HCT116 (cell line): ENCODE measurements around the gene TRIP10. TPM values are rescaled to one million over a fixed set of nuclear protein-coding genes. Genes with fewer than 3 reads are reported as not detected.

ENCODE experiments used
- ATAC-seq: fragments of 200-7000 bp; cut with Tn5 transposase; 2 replicates; pipeline ENCODE4 v1.9.1; 2020; ENCODE audit warnings: mild to moderate bottlenecking, moderate library complexity
- BruUV-seq: library from RNA; stranded (reverse); fragments of 400-500 nt; replicated peaks from 2 replicates; lab custom pipeline; 2021; lab: Mats Ljungman, UMichigan
- CTCF ChIA-PET: fragments of 300-600 bp; sonication (Branson Sonifier 250); formaldehyde crosslinking; loops from one replicate; lab custom pipeline; 2021; ENCODE audit warnings: antibody characterized with exemption; lab: Charles Lee
- POLR2A ChIA-PET: fragments of 300-600, 350-600 bp; sonication (Branson Sonifier 250); formaldehyde crosslinking; loops from one replicate; lab custom pipeline; 2021; ENCODE audit warnings: antibody characterized with exemption; lab: Charles Lee
- RAD21 ChIA-PET, 2 experiments: fragments of 300-600 bp; sonication (Branson Sonifier 250); formaldehyde crosslinking; loops; one replicate each; lab custom pipeline; 2023; ENCODE audit warnings: low total read pairs in 2 of 2; ENCODE audit not compliant: uncharacterized antibody in 2 of 2, unreplicated experiment in 2 of 2, low non-redundant PET in 1 of 2; lab: Charles Lee
- DNase-seq: peaks from one replicate; pipeline ENCODE4 v3.0.0-alpha.2; 2010; ENCODE audit warnings: low read depth, low spot score
- H2AFZ ChIP-seq: fragments of 200-600 bp; shearing (Covaris generic), sonication (generic); 2 replicates; pipeline ENCODE4 v1.6.1; 2017; ENCODE audit warnings: low read depth, mixed run types, mixed read lengths, antibody characterized with exemption, low read length; ENCODE audit not compliant: poor library complexity, severe bottlenecking
- H3K27ac ChIP-seq: 2 replicates; pipeline ENCODE4 v1.5.1; 2012; ENCODE audit warnings: low read depth, low read length
- H3K27me3 ChIP-seq: fragments of 200-600 bp; sonication (generic); 2 replicates; pipeline ENCODE4 v1.6.1; 2016; ENCODE audit warnings: mixed run types, low read length, mixed read lengths; ENCODE audit not compliant: insufficient read depth
- H3K36me3 ChIP-seq, 2 experiments: fragments of 200-500 bp in 1 of 2; fragments of 200-600 bp in 1 of 2; sonication (Bioruptor generic) in 1 of 2; sonication (generic) in 1 of 2; 2 replicates each; pipeline versions ENCODE4 v1.5.1 to v1.6.1; 2014 to 2016; ENCODE audit warnings: low read length in 2 of 2, inconsistent platforms in 1 of 2, mixed read lengths in 1 of 2, mixed run types in 1 of 2; ENCODE audit not compliant: insufficient read depth in 2 of 2, control insufficient read depth in 1 of 2
- H3K4me1 ChIP-seq, 2 experiments: fragments of 200-600 bp in 1 of 2; sonication (generic) in 1 of 2; 2 replicates each; pipeline versions ENCODE4 v1.5.1 to v1.6.1; 2012 to 2017; ENCODE audit warnings: low read length in 2 of 2, inconsistent platforms in 1 of 2, mild to moderate bottlenecking in 1 of 2, mixed read lengths in 1 of 2, mixed run types in 1 of 2, moderate library complexity in 1 of 2; ENCODE audit not compliant: insufficient read depth in 2 of 2, control insufficient read depth in 1 of 2
- H3K4me2 ChIP-seq: fragments of 200-600 bp; sonication (generic); 2 replicates; pipeline ENCODE4 v1.6.1; 2017; ENCODE audit warnings: mixed run types, low read length, mixed read lengths
- H3K4me3 ChIP-seq, 2 experiments: fragments of 200-600 bp in 1 of 2; sonication (generic) in 1 of 2; replicated peaks in 1 of 2; 2 replicates each; pipeline ENCODE4 v1.5.1; 2011 to 2016; ENCODE audit warnings: low read length in 2 of 2, control low read depth in 1 of 2, low read depth in 1 of 2, mild to moderate bottlenecking in 1 of 2, mixed read lengths in 1 of 2, mixed run types in 1 of 2
- H3K79me2 ChIP-seq: fragments of 200-600 bp; sonication (generic); 2 replicates; pipeline ENCODE4 v1.6.1; 2017; ENCODE audit warnings: mild to moderate bottlenecking, mixed run types, low read length, moderate library complexity, mixed read lengths; ENCODE audit not compliant: insufficient read depth
- H3K9ac ChIP-seq: fragments of 200-600 bp; sonication (generic); 2 replicates; pipeline ENCODE4 v1.6.1; 2016; ENCODE audit warnings: low read length, mixed read lengths
- H3K9me2 ChIP-seq: fragments of 200-600 bp; sonication (generic), shearing (Covaris generic); 2 replicates; pipeline ENCODE4 v1.6.1; 2017; ENCODE audit warnings: mixed run types, mild to moderate bottlenecking, moderate library complexity; ENCODE audit not compliant: insufficient read depth
- H3K9me3 ChIP-seq, 2 experiments: fragments of 200-500 bp in 1 of 2; fragments of 200-600 bp in 1 of 2; sonication (Bioruptor generic) in 1 of 2; sonication (generic) in 1 of 2; 2 replicates each; pipeline ENCODE4 v1.6.1; 2014 to 2017; ENCODE audit warnings: low read length in 2 of 2, mixed read lengths in 2 of 2, inconsistent platforms in 1 of 2, low read depth in 1 of 2, mild to moderate bottlenecking in 1 of 2, mixed run types in 1 of 2, moderate library complexity in 1 of 2; ENCODE audit not compliant: control insufficient read depth in 1 of 2, insufficient read depth in 1 of 2
- H4K20me1 ChIP-seq: fragments of 200-600 bp; sonication (generic), shearing (Covaris generic); 2 replicates; pipeline ENCODE4 v1.6.1; 2017; ENCODE audit warnings: mixed run types, mild to moderate bottlenecking, moderate library complexity; ENCODE audit not compliant: insufficient read depth
- CBX3 ChIP-seq: IDR thresholded peaks from 2 replicates; pipeline ENCODE4 v1.6.1; 2012; ENCODE audit warnings: low read depth
- SIN3A ChIP-seq: IDR thresholded peaks from 2 replicates; pipeline ENCODE4 v1.6.1; 2012; ENCODE audit warnings: low read depth
- SP1 ChIP-seq: IDR thresholded peaks from 2 replicates; pipeline ENCODE4 v1.6.1; 2012; ENCODE audit warnings: low read depth
- YY1 ChIP-seq: IDR thresholded peaks from 2 replicates; pipeline ENCODE4 v1.6.1; 2011; ENCODE audit warnings: low read length, low read depth, moderate library complexity, mild to moderate bottlenecking; ENCODE audit not compliant: insufficient replicate concordance; ENCODE audit errors: extremely low read depth
- intact Hi-C: fragments of 100-400 bp; cut with micrococcal nuclease; formaldehyde crosslinking; loops from 2 replicates; pipeline ENCODE4 v1.10.0; 2022
- total RNA-seq: library from RNA; stranded (reverse); gene quantifications from one replicate; pipeline ENCODE4 v1.2.1, GENCODE V29; 2021; ENCODE audit not compliant: unreplicated experiment
- TF ChIP-seq, protein P1 (sequence below), 3 experiments: fragments of 200-600 bp in 1 of 3; sonication (generic) in 1 of 3; IDR thresholded peaks in 2 of 3; conservative IDR thresholded peaks in 1 of 3; 2 replicates each; pipeline ENCODE4 v1.5.1; 2012 to 2017; ENCODE audit warnings: low read depth in 2 of 3, low read length in 2 of 3, antibody characterized with exemption in 1 of 3, borderline replicate concordance in 1 of 3, control low read depth in 1 of 3, mild to moderate bottlenecking in 1 of 3, mixed read lengths in 1 of 3, mixed run types in 1 of 3, moderate library complexity in 1 of 3; ENCODE audit not compliant: insufficient read depth in 1 of 3

The TRIP10 gene
- total RNA-seq, 1 experiment from 2014 or later = 111 TPM

- Histone ChIP-seq H3K4me3 (peak overlapping the region; percentile 99), H3K9me3 (no peaks in the 10 kb centered on the region), H3K9ac (peak overlapping the region; percentile 86), H3K9me2 (no peaks in the 10 kb centered on the region), H3K27ac (peak overlapping the region; percentile 87), H2AFZ (no peak overlapping the region), H3K4me2 (peak overlapping the region; percentile 95), H4K20me1 (no peaks in the 10 kb centered on the region), H3K27me3 (no peaks in the 10 kb centered on the region), H3K4me1 (peaks cover 31 to 39% of the 10 kb centered on the region in 2 experiments), H3K36me3 (peaks cover 4 to 9% of the 10 kb centered on the region in 2 experiments; a peak in 3 of 4 replicates), H3K79me2 (peaks cover 40% of the 10 kb centered on the region)
- intact Hi-C loops = loop anchor here (1.0 to 5.0 kb wide), 2 partner anchors 220 to 365 kb away; partner anchors contain the start of gene ALKBH7
- BruUV-seq = no TSS peak
- ChIA-PET POLR2A (interaction anchor here (0.7 to 3.1 kb wide), 8 partner anchors 12 to 260 kb away, joined by 3 to 13 read pairs (median 3); partner anchors contain the start of genes SH2D3A and TNFSF9), CTCF (interaction anchor here (0.9 to 3.9 kb wide), 5 partner anchors 91 to 220 kb away, joined by 3 to 91 read pairs (median 4); no protein-coding TSS in a partner anchor), RAD21 (interaction anchor here (0.6 to 2.3 kb wide), 4 partner anchors 31 to 127 kb away, joined by 3 to 16 read pairs (median 10); no protein-coding TSS in a partner anchor)
- TF ChIP-seq CBX3 (no peak), YY1 (no peak), SIN3A (no peak), SP1 (no peak)
- TF ChIP-seq, protein P1, sequence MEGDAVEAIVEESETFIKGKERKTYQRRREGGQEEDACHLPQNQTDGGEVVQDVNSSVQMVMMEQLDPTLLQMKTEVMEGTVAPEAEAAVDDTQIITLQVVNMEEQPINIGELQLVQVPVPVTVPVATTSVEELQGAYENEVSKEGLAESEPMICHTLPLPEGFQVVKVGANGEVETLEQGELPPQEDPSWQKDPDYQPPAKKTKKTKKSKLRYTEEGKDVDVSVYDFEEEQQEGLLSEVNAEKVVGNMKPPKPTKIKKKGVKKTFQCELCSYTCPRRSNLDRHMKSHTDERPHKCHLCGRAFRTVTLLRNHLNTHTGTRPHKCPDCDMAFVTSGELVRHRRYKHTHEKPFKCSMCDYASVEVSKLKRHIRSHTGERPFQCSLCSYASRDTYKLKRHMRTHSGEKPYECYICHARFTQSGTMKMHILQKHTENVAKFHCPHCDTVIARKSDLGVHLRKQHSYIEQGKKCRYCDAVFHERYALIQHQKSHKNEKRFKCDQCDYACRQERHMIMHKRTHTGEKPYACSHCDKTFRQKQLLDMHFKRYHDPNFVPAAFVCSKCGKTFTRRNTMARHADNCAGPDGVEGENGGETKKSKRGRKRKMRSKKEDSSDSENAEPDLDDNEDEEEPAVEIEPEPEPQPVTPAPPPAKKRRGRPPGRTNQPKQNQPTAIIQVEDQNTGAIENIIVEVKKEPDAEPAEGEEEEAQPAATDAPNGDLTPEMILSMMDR (IDR thresholded peaks at IDR 0.05 in 2 of 3, conservative IDR thresholded peaks at IDR 0.05 in 1 of 3; ENCODE audit: borderline replicate concordance in 1 of 3, insufficient read depth in 1 of 3, low read depth in 2 of 3, low read length in 2 of 3) = no peak
- ATAC-seq (no peak), DNase-seq (no peak)
Observed at GRCh38 chr19:6736917-6737283, 2.6 kb upstream of the TRIP10 start.
